Astrocyte (in vitro differentiated cells and primary cell): Measurements from ENCODE around the gene TOR2A.

Experiments used
- EZH2 ChIP-seq: IDR thresholded peaks from 2 replicates; pipeline ENCODE4 v1.6.1; 2012; ENCODE audit warnings: mild to moderate bottlenecking, low read length, inconsistent platforms; ENCODE audit not compliant: insufficient read depth
- TF ChIP-seq, protein P1 (sequence below): IDR thresholded peaks from 2 replicates; pipeline ENCODE4 v1.5.1; 2011; ENCODE audit warnings: low read depth, mild to moderate bottlenecking, inconsistent platforms, low read length, moderate library complexity; ENCODE audit not compliant: insufficient read depth

- TF ChIP-seq EZH2, result no peak
- TF ChIP-seq, protein P1, sequence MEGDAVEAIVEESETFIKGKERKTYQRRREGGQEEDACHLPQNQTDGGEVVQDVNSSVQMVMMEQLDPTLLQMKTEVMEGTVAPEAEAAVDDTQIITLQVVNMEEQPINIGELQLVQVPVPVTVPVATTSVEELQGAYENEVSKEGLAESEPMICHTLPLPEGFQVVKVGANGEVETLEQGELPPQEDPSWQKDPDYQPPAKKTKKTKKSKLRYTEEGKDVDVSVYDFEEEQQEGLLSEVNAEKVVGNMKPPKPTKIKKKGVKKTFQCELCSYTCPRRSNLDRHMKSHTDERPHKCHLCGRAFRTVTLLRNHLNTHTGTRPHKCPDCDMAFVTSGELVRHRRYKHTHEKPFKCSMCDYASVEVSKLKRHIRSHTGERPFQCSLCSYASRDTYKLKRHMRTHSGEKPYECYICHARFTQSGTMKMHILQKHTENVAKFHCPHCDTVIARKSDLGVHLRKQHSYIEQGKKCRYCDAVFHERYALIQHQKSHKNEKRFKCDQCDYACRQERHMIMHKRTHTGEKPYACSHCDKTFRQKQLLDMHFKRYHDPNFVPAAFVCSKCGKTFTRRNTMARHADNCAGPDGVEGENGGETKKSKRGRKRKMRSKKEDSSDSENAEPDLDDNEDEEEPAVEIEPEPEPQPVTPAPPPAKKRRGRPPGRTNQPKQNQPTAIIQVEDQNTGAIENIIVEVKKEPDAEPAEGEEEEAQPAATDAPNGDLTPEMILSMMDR, result no peak
These were observed 1.5 kb downstream of the TOR2A start for GRCh38 chr9:127733614-127734013.
